HUES64 (cell line): ENCODE results near the gene RASA2.

Experiments
- H3K27ac ChIP-seq: 2 replicates; pipeline ENCODE4 v1.7.0; 2013; ENCODE audit warnings: low read depth, low read length, inconsistent platforms
- H3K27me3 ChIP-seq: 2 replicates; pipeline ENCODE4 v1.6.1; 2013; ENCODE audit warnings: mild to moderate bottlenecking, low read length; ENCODE audit not compliant: insufficient read depth
- H3K36me3 ChIP-seq: 2 replicates; pipeline ENCODE4 v1.6.1; 2013; ENCODE audit warnings: mild to moderate bottlenecking, low read length; ENCODE audit not compliant: insufficient read depth
- H3K4me1 ChIP-seq: 2 replicates; pipeline ENCODE4 v1.6.1; 2013; ENCODE audit warnings: mild to moderate bottlenecking, low read length, moderate library complexity; ENCODE audit not compliant: insufficient read depth
- H3K4me3 ChIP-seq: 2 replicates; pipeline ENCODE4 v1.5.1; 2013; ENCODE audit warnings: mild to moderate bottlenecking, low read length, moderate library complexity
- H3K9ac ChIP-seq: 2 replicates; pipeline ENCODE4 v1.6.1; 2013; ENCODE audit warnings: mild to moderate bottlenecking, low read depth, low read length
- H3K9me3 ChIP-seq: 2 replicates; pipeline ENCODE4 v1.6.1; 2013; ENCODE audit warnings: low read depth, low read length; ENCODE audit not compliant: insufficient read depth
- WGBS: fragments of 150-250, 120-280 bp; methylation state at CpG from one replicate; pipeline ENCODE4 v1.1.7; 2013; ENCODE audit warnings: missing lambda C conversion rate; 5-methylcytosine and 5-hydroxymethylcytosine counted together

RASA2 gene

GRCh38 chr3:141448606-141449220, 38.1 kb upstream of the RASA2 start:
- Histone ChIP-seq H3K36me3 (peaks cover 7% of the 10 kb centered on the region; the same call in 1 of the 2 replicates), H3K4me1 (no peaks in the 10 kb centered on the region), H3K9me3 (no peaks in the 10 kb centered on the region), H3K4me3 (no peak overlapping the region), H3K27ac (no peak overlapping the region), H3K27me3 (no peaks in the 10 kb centered on the region), H3K9ac (no peak overlapping the region)
- 90% methylated on average over 6 of the region's 6 CpGs for WGBS

- peaks cover 1% of the 10 kb centered on the region; the same call in 1 of the 2 replicates for H3K36me3 ChIP-seq
- no peak overlapping the region for H3K27ac ChIP-seq
- no peaks in the 10 kb centered on the region for H3K4me1 ChIP-seq
- H3K9ac ChIP-seq, result no peak overlapping the region
- 96% methylated on average over 4 of the region's 6 CpGs for WGBS
- H3K27me3 ChIP-seq, result no peaks in the 10 kb centered on the region
- H3K9me3 ChIP-seq, result no peaks in the 10 kb centered on the region
- no peak overlapping the region for H3K4me3 ChIP-seq
These were observed 37.4 kb upstream of the RASA2 start for GRCh38 chr3:141449424-141449823.

- WGBS, result 85% methylated on average over 8 of the region's 8 CpGs
- Histone ChIP-seq H3K4me3 (no peak overlapping the region), H3K9me3 (no peaks in the 10 kb centered on the region)
These were observed 36.0 kb upstream of the RASA2 start for GRCh38 chr3:141450727-141451375.

GRCh38 chr3:141452045-141452444, 34.8 kb upstream of the RASA2 start:
- Histone ChIP-seq H3K27me3 (no peaks in the 10 kb centered on the region), H3K36me3 (no peaks in the 10 kb centered on the region), H3K9me3 (no peaks in the 10 kb centered on the region), H3K4me1 (no peaks in the 10 kb centered on the region), H3K4me3 (no peak overlapping the region), H3K9ac (no peak overlapping the region), H3K27ac (no peak overlapping the region)

More at GRCh38 chr3:141450727-141451375, 36.0 kb upstream of the RASA2 start:
- Histone ChIP-seq H3K4me1 (no peaks in the 10 kb centered on the region), H3K27me3 (no peaks in the 10 kb centered on the region), H3K36me3 (no peaks in the 10 kb centered on the region), H3K27ac (no peak overlapping the region), H3K9ac (no peak overlapping the region)

GRCh38 chr3:141452773-141453172, 34.1 kb upstream of the RASA2 start:
- Histone ChIP-seq H3K4me1 (no peaks in the 10 kb centered on the region), H3K4me3 (no peak overlapping the region), H3K27ac (no peak overlapping the region), H3K27me3 (no peaks in the 10 kb centered on the region), H3K9me3 (no peaks in the 10 kb centered on the region), H3K36me3 (no peaks in the 10 kb centered on the region), H3K9ac (no peak overlapping the region)
- WGBS, result 93% methylated on average over 1 of the region's 1 CpG

GRCh38 chr3:141454054-141454453, 32.8 kb upstream of the RASA2 start:
- Histone ChIP-seq H3K36me3 (no peaks in the 10 kb centered on the region), H3K4me1 (no peaks in the 10 kb centered on the region), H3K27ac (no peak overlapping the region), H3K27me3 (no peaks in the 10 kb centered on the region), H3K9ac (no peak overlapping the region), H3K4me3 (no peak overlapping the region), H3K9me3 (no peaks in the 10 kb centered on the region)
- 96% methylated on average over 3 of the region's 3 CpGs for WGBS

- Histone ChIP-seq H3K27ac (no peak overlapping the region), H3K9me3 (no peaks in the 10 kb centered on the region), H3K36me3 (no peaks in the 10 kb centered on the region), H3K4me1 (no peaks in the 10 kb centered on the region), H3K4me3 (no peak overlapping the region), H3K9ac (no peak overlapping the region), H3K27me3 (no peaks in the 10 kb centered on the region)
- WGBS, result 74% methylated on average over 20 of the region's 20 CpGs
These were observed 31.8 kb upstream of the RASA2 start for GRCh38 chr3:141454906-141455602.

GRCh38 chr3:141455603-141456300, 31.1 kb upstream of the RASA2 start:
- no peaks in the 10 kb centered on the region for H3K27me3 ChIP-seq
- H3K4me3 ChIP-seq, result no peak overlapping the region
- H3K9ac ChIP-seq, result no peak overlapping the region
- no peaks in the 10 kb centered on the region for H3K9me3 ChIP-seq
- H3K36me3 ChIP-seq, result no peaks in the 10 kb centered on the region
- no peak overlapping the region for H3K27ac ChIP-seq
- H3K4me1 ChIP-seq, result no peaks in the 10 kb centered on the region
- 87% methylated on average over 17 of the region's 18 CpGs for WGBS

GRCh38 chr3:141456301-141456625, 30.6 kb upstream of the RASA2 start:
- H3K4me3 ChIP-seq, result no peak overlapping the region
- H3K4me1 ChIP-seq, result no peaks in the 10 kb centered on the region
- no peaks in the 10 kb centered on the region for H3K9me3 ChIP-seq
- H3K9ac ChIP-seq, result no peak overlapping the region
- no peaks in the 10 kb centered on the region for H3K36me3 ChIP-seq
- 94% methylated on average over 11 of the region's 11 CpGs for WGBS
- H3K27ac ChIP-seq, result no peak overlapping the region
- H3K27me3 ChIP-seq, result no peaks in the 10 kb centered on the region

- H3K4me1 ChIP-seq, result no peaks in the 10 kb centered on the region
- no peaks in the 10 kb centered on the region for H3K27me3 ChIP-seq
- no peak overlapping the region for H3K27ac ChIP-seq
- H3K9me3 ChIP-seq, result no peaks in the 10 kb centered on the region
- H3K9ac ChIP-seq, result no peak overlapping the region
- no peak overlapping the region for H3K4me3 ChIP-seq
- H3K36me3 ChIP-seq, result no peaks in the 10 kb centered on the region
- 90% methylated on average over 3 of the region's 3 CpGs for WGBS
These were observed 29.1 kb upstream of the RASA2 start for GRCh38 chr3:141457624-141458236.

GRCh38 chr3:141459008-141459407, 27.8 kb upstream of the RASA2 start:
- Histone ChIP-seq H3K27ac (no peak overlapping the region), H3K4me1 (no peaks in the 10 kb centered on the region), H3K36me3 (no peaks in the 10 kb centered on the region), H3K4me3 (no peak overlapping the region), H3K27me3 (no peaks in the 10 kb centered on the region), H3K9me3 (no peaks in the 10 kb centered on the region), H3K9ac (no peak overlapping the region)
- WGBS, result 84% methylated on average over 7 of the region's 7 CpGs
